Uterus (tissue), 4 donors: ENCODE data around the gene DKC1. TPM values are rescaled to one million over a fixed set of nuclear protein-coding genes. Genes with fewer than 3 reads are reported as not detected.

Source experiments
- DNase-seq, 2 donors: peaks; one replicate each; pipeline ENCODE4 v3.0.0-alpha.2; 2019 to 2020
- H3K27ac ChIP-seq, 2 donors: fragments of 200-600 bp; sonication (generic); 1 replicate in 1 of 2; 2 replicates in 1 of 2; pipeline ENCODE4 v1.5.1; 2016 to 2018
- H3K27me3 ChIP-seq, 2 donors: fragments of 200-600 bp; sonication (generic); one replicate each; pipeline ENCODE4 v1.5.1; 2018 to 2019; ENCODE audit warnings: control low read depth in 1 of 2
- H3K36me3 ChIP-seq, 2 donors: fragments of 200-600 bp; sonication (generic); one replicate each; pipeline ENCODE4 v1.5.1; 2019; ENCODE audit warnings: control low read depth in 1 of 2
- H3K4me1 ChIP-seq, 2 donors: fragments of 200-600 bp; sonication (generic); one replicate each; pipeline ENCODE4 v1.5.1; 2018 to 2019; ENCODE audit warnings: control low read depth in 1 of 2
- H3K4me3 ChIP-seq, 2 donors: fragments of 200-600 bp; sonication (generic); 1 replicate in 1 of 2; 2 replicates in 1 of 2; pipeline ENCODE4 v1.5.1; 2018 to 2019; ENCODE audit warnings: mild to moderate bottlenecking in 1 of 2
- H3K9me3 ChIP-seq, 2 donors: fragments of 200-600 bp; sonication (generic); one replicate each; pipeline ENCODE4 v1.5.1; 2019; ENCODE audit warnings: control low read depth in 1 of 2
- POLR2A ChIP-seq, 2 donors: fragments of 450-650 bp; IDR thresholded peaks; one replicate each; pipeline ENCODE4 v1.6.1; 2016; ENCODE audit warnings: antibody characterized with exemption in 2 of 2, mild to moderate bottlenecking in 1 of 2, moderate library complexity in 1 of 2
- intact Hi-C: fragments of 100-400 bp; cut with DNase I; formaldehyde crosslinking; loops from one replicate; pipeline ENCODE4 v1.15.1; 2023; ENCODE audit warnings: low total_unique reads
- total RNA-seq, 4 donors: library from RNA; depleted of rRNA in 3 of 4; stranded (reverse); fragments of >200 nt in 3 of 4; gene quantifications; one replicate each; pipeline versions ENCODE4 v1.1.0 to v1.2.4, GENCODE V29; 2014 to 2023
- TF ChIP-seq, protein P1 (sequence below), 4 experiments: fragments of 200-600 bp in 2 of 4; fragments of 450-650 bp in 2 of 4; sonication (generic) in 2 of 4; IDR thresholded peaks; one replicate each; pipeline ENCODE4 v1.5.1; 2016 to 2019; ENCODE audit warnings: antibody characterized with exemption in 4 of 4, mild to moderate bottlenecking in 2 of 4, moderate library complexity in 1 of 4
- donor health status: DM: yes; HTN: yes; CAD: no.

Gene DKC1
- total RNA-seq, 4 donors from 2014 or later = 6.4 to 36.4 (median 19.1) TPM

DNA sequence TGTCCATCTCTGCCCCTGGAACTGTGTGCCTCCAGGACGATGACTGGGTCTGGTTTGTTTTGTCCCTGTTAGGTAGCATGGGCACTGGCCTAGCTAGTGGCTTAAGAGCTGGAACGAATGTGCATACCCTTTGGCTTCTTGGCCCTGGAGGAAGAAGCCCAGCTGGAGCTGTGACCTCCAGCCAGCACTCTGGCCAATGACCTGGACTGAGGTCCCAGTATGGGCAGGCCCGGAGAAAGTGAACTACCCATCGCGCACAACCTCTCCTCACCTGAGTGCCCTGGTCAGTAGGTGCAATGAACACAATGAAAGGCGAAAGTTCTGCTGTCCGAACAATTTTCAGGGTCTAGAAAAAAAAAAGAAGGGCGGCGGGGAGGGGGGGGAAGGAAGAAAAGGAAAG is 18.3 kb downstream of the DKC1 start:
- TF ChIP-seq, protein P1, sequence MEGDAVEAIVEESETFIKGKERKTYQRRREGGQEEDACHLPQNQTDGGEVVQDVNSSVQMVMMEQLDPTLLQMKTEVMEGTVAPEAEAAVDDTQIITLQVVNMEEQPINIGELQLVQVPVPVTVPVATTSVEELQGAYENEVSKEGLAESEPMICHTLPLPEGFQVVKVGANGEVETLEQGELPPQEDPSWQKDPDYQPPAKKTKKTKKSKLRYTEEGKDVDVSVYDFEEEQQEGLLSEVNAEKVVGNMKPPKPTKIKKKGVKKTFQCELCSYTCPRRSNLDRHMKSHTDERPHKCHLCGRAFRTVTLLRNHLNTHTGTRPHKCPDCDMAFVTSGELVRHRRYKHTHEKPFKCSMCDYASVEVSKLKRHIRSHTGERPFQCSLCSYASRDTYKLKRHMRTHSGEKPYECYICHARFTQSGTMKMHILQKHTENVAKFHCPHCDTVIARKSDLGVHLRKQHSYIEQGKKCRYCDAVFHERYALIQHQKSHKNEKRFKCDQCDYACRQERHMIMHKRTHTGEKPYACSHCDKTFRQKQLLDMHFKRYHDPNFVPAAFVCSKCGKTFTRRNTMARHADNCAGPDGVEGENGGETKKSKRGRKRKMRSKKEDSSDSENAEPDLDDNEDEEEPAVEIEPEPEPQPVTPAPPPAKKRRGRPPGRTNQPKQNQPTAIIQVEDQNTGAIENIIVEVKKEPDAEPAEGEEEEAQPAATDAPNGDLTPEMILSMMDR (IDR thresholded peaks at IDR 0.05) = no peak
- TF ChIP-seq POLR2A (IDR thresholded peaks at IDR 0.05) = no peak
- Histone ChIP-seq H3K36me3 (no peaks in the 10 kb centered on the region), H3K9me3 (no peaks in the 10 kb centered on the region), H3K27ac (no peak overlapping the region), H3K4me1 (no peaks in the 10 kb centered on the region), H3K4me3 (no peak overlapping the region), H3K27me3 (no peaks in the 10 kb centered on the region)
- intact Hi-C loops = no loop called here
- no peak for DNase-seq

DNA sequence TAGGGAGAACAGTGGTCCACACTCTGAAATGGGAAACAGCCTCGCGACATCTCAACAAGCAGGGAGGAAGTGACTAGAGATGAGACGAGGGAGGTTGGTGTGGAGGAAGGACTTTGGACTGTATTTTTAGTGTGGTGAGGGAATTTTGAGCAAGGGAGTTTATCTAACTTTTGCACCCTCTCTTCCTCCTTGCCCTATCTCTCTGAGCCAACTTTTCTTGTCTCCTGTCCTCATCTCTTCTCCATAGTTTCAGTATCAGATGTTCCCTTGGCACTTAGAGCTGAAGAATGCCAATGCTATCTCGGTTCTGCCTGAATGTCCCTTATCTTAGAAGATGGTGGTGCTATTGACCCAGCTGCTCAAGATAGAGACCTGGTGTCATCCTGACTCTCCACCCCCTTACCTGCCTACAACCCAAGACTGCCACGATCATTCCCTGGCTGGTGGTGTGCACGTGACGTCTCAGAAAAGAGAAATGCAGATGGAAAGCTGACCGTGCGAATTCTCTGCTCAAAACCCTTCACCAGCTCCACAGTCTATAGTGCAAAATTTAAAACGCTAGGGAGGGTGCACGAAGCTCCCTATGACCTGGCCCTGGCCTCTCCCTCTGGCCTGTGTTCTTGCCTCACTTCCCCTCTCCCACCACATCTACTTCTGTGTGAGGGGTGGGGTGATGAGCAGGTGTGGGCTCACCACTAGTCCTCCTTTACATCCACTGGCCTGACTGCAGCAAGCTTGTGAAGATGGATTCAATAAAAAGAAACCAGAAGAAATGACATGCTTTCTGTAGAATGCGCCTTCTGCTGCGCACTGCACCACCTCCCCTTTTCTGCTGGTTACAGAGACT is 21.7 kb downstream of the DKC1 start:
- Histone ChIP-seq H3K4me1 (no peaks in the 10 kb centered on the region), H3K27me3 (no peaks in the 10 kb centered on the region), H3K4me3 (no peak overlapping the region), H3K36me3 (no peaks in the 10 kb centered on the region), H3K27ac (no peak overlapping the region), H3K9me3 (no peaks in the 10 kb centered on the region)
- no peak for TF ChIP-seq POLR2A (IDR thresholded peaks at IDR 0.05)
- TF ChIP-seq, protein P1 (IDR thresholded peaks at IDR 0.05) = no peak
- no peak for DNase-seq
- intact Hi-C loops = no loop called here

- intact Hi-C loops = no loop called here
- no peaks in the 10 kb centered on the region for H3K27me3 ChIP-seq
- H3K4me1 ChIP-seq = no peaks in the 10 kb centered on the region
- no peak for TF ChIP-seq POLR2A (IDR thresholded peaks at IDR 0.05)
- TF ChIP-seq, protein P1 (IDR thresholded peaks at IDR 0.05) = no peak
- no peak overlapping the region for H3K27ac ChIP-seq
- H3K36me3 ChIP-seq = no peaks in the 10 kb centered on the region
- no peak overlapping the region for H3K4me3 ChIP-seq
- H3K9me3 ChIP-seq = no peaks in the 10 kb centered on the region
- no peak for DNase-seq
Observed at GRCh38 chrX:154785716-154786115, 23.1 kb downstream of the DKC1 start.

GRCh38 chrX:154791467-154791866 is 28.8 kb downstream of the DKC1 start:
- Histone ChIP-seq H3K27ac (no peak overlapping the region), H3K27me3 (no peaks in the 10 kb centered on the region), H3K4me1 (no peaks in the 10 kb centered on the region), H3K4me3 (no peak overlapping the region), H3K36me3 (no peaks in the 10 kb centered on the region), H3K9me3 (no peaks in the 10 kb centered on the region)
- DNase-seq = no peak
- intact Hi-C loops = no loop called here
- TF ChIP-seq, protein P1 (IDR thresholded peaks at IDR 0.05) = no peak
- no peak for TF ChIP-seq POLR2A (IDR thresholded peaks at IDR 0.05)

DNA sequence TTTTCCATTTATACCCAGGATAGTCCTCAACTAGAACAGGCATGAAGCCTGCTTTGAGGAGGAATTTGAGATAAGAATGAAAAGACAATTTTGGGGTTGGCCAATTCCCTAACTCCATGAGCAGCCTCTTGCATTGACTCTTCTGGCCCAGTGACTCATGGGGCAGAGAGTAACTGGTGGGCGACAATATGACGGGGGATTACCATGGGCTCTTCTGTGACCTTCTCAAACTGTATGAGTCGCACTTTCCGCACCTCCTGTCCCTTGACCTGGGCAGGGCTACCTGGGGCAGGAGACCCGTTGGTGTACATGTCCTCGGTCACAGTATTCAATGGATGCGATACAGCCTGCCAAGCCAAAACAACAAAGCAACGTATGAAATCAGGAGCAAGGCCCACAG is 29.3 kb downstream of the DKC1 start:
- TF ChIP-seq POLR2A (IDR thresholded peaks at IDR 0.05) = no peak
- TF ChIP-seq, protein P1 (IDR thresholded peaks at IDR 0.05) = no peak
- Histone ChIP-seq H3K36me3 (no peaks in the 10 kb centered on the region), H3K9me3 (no peaks in the 10 kb centered on the region), H3K27ac (no peak overlapping the region), H3K4me1 (no peaks in the 10 kb centered on the region), H3K4me3 (no peak overlapping the region), H3K27me3 (no peaks in the 10 kb centered on the region)
- intact Hi-C loops = no loop called here
- DNase-seq = no peak
